ENCODE data around the gene CLIC1. TPM values are rescaled to one million over a fixed set of nuclear protein-coding genes. Genes with fewer than 3 reads are reported as not detected.

The CLIC1 gene
- total RNA-seq, 1 experiment from 2014 or later: 431 TPM

DNA sequence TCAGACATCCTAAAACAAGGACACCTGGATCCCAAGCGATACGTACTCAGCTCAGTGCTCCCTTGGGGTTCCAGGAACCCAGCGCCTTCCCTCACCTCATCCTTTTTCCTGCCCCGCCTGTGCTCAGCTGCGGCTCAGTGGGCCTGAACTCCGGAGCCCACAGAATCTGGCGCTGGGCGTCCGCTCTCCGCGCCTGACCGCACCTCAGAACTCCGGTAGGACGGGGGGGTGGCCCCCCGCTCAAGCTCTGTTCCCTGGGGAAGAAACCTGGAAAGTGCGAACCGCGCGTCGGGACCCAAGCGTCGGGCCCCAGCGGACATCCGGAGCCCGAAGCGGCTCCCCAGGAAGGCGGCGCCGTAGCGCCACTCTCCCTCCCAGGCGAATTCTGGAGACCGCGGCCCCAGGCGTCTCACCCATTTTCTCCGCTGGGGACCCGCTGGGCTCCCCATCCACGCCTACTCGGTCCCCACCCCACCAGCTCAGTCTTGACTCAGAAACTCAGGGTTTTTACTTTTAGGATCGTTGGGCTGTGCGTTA, 55.1 kb downstream of the CLIC1 start:
- POLR2A ChIA-PET (ENCODE audit: low non-redundant PET): interaction anchor here (0.7 to 1.0 kb wide), 2 partner anchors 22 to 135 kb away, joined by 3 read pairs; partner anchors contain the start of genes ABHD16A and ATP6V1G2
- no peaks in the 10 kb centered on the region for H3K27me3 ChIP-seq (replicated peaks; ENCODE audit: insufficient read depth, low read depth, low read length, poor library complexity)
- H3K36me3 ChIP-seq (ENCODE audit: insufficient read depth, low read length, poor library complexity, severe bottlenecking): no peaks in the 10 kb centered on the region
- no peaks in the 10 kb centered on the region for H3K9me3 ChIP-seq (ENCODE audit: low read depth, low read length, poor library complexity, severe bottlenecking)
- intact Hi-C loops (cut with micrococcal nuclease; ENCODE audit: unreplicated experiment): loop anchor here (2.0 to 10.0 kb wide), 2 partner anchors 150 to 274 kb away; partner anchors contain the start of genes NELFE and SKIC2
- H3K4me3 ChIP-seq (ENCODE audit: low read depth, low read length, poor library complexity, severe bottlenecking): peak overlapping the region; percentile 53
- CTCF ChIA-PET: interaction anchor here (0.5 to 0.6 kb wide), 3 partner anchors 30 to 775 kb away, joined by 3 to 4 read pairs (median 3); no protein-coding TSS in a partner anchor
- no peak for TF ChIP-seq EZH2 (IDR thresholded peaks at IDR 0.05; ENCODE audit: borderline replicate concordance, low read depth, low read length, poor library complexity, severe bottlenecking)
- TF ChIP-seq, protein P1, sequence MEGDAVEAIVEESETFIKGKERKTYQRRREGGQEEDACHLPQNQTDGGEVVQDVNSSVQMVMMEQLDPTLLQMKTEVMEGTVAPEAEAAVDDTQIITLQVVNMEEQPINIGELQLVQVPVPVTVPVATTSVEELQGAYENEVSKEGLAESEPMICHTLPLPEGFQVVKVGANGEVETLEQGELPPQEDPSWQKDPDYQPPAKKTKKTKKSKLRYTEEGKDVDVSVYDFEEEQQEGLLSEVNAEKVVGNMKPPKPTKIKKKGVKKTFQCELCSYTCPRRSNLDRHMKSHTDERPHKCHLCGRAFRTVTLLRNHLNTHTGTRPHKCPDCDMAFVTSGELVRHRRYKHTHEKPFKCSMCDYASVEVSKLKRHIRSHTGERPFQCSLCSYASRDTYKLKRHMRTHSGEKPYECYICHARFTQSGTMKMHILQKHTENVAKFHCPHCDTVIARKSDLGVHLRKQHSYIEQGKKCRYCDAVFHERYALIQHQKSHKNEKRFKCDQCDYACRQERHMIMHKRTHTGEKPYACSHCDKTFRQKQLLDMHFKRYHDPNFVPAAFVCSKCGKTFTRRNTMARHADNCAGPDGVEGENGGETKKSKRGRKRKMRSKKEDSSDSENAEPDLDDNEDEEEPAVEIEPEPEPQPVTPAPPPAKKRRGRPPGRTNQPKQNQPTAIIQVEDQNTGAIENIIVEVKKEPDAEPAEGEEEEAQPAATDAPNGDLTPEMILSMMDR (conservative IDR thresholded peaks at IDR 0.05; ENCODE audit: low read depth, low read length): no peak
- BruUV-seq (replicated peaks): no TSS peak
- H3K4me1 ChIP-seq (ENCODE audit: insufficient read depth, low read length, poor library complexity, severe bottlenecking): no peaks in the 10 kb centered on the region
- peak; percentile 75 for DNase-seq (ENCODE audit: low spot score)
- H3K27ac ChIP-seq (ENCODE audit: low read depth, low read length, poor library complexity, severe bottlenecking): peak overlapping the region; percentile 68

Small RNA genes lying within 50 kb of the gene (microRNA-seq; reads per million reads assigned to microRNA genes)
- not detected for gene MIR4646

Other genes starting within 250 kb of the CLIC1 start
- gene MICB, start 238.4 kb downstream of the CLIC1 start, total RNA-seq (2021): 11.1 and 12.7 TPM in 2 replicates
- not detected in 2 replicates for gene MCCD1, start 207.6 kb downstream of the CLIC1 start, total RNA-seq (2021)
- 558 and 594 TPM in 2 replicates for gene DDX39B, start 194.5 kb downstream of the CLIC1 start, total RNA-seq (2021)
- 2.5 and 3.1 TPM in 2 replicates for gene ATP6V1G2, start 189.9 kb downstream of the CLIC1 start, total RNA-seq (2021)
- 15.7 and 17.2 TPM in 2 replicates for gene NFKBIL1, start 188.9 kb downstream of the CLIC1 start, total RNA-seq (2021)
- gene LTA, start 164.2 kb downstream of the CLIC1 start, total RNA-seq (2021): not detected in 2 replicates
- gene TNF, start 161.0 kb downstream of the CLIC1 start, total RNA-seq (2021): 0.17 and 0.42 TPM in 2 replicates
- gene LTB, start 154.1 kb downstream of the CLIC1 start, total RNA-seq (2021): not detected in 2 replicates
- gene LST1, start 150.3 kb downstream of the CLIC1 start, total RNA-seq (2021): not detected in 2 replicates
- not detected in 2 replicates for gene NCR3, start 143.5 kb downstream of the CLIC1 start, total RNA-seq (2021)
- 0.64 and 0.68 TPM in 2 replicates for gene AIF1, start 121.3 kb downstream of the CLIC1 start, total RNA-seq (2021)
- 289 and 313 TPM in 2 replicates for gene PRRC2A, start 115.8 kb downstream of the CLIC1 start, total RNA-seq (2021)
- gene BAG6, start 83.9 kb downstream of the CLIC1 start, total RNA-seq (2021): 391 and 393 TPM in 2 replicates
- 2.5 and 4.8 TPM in 2 replicates for gene APOM, start 80.6 kb downstream of the CLIC1 start, total RNA-seq (2021)
- gene C6orf47, start 75.8 kb downstream of the CLIC1 start, total RNA-seq (2021): 20.1 and 21.3 TPM in 2 replicates
- 27.7 and 32.0 TPM in 2 replicates for gene GPANK1, start 71.5 kb downstream of the CLIC1 start, total RNA-seq (2021)
- gene CSNK2B, start 70.5 kb downstream of the CLIC1 start, total RNA-seq (2021): 252 and 253 TPM in 2 replicates
- 18.9 and 19.4 TPM in 2 replicates for gene LY6G5B, start 66.6 kb downstream of the CLIC1 start, total RNA-seq (2021)
- gene LY6G5C, start 55.5 kb downstream of the CLIC1 start, total RNA-seq (2021): 3.9 and 6.8 TPM in 2 replicates
- 36.3 and 45.6 TPM in 2 replicates for gene ABHD16A, start 33.2 kb downstream of the CLIC1 start, total RNA-seq (2021)
- not detected in 2 replicates for gene LY6G6F, start 29.7 kb downstream of the CLIC1 start, total RNA-seq (2021)
- gene LY6G6D, start 21.2 kb downstream of the CLIC1 start, total RNA-seq (2021): not detected in 2 replicates
- 0.42 and 0.80 TPM in 2 replicates for gene LY6G6C, start 14.8 kb downstream of the CLIC1 start, total RNA-seq (2021)
- not detected in 2 replicates for gene MPIG6B, start 13.2 kb downstream of the CLIC1 start, total RNA-seq (2021)
- 68.2 and 86.7 TPM in 2 replicates for gene DDAH2, start 7.2 kb downstream of the CLIC1 start, total RNA-seq (2021)
- gene MSH5, start 3.5 kb upstream of the CLIC1 start, total RNA-seq (2021): 76.4 and 102 TPM in 2 replicates
- gene SAPCD1, start 26.1 kb upstream of the CLIC1 start, total RNA-seq (2021): 9.9 and 19.9 TPM in 2 replicates
- gene VWA7, start 40.8 kb upstream of the CLIC1 start, total RNA-seq (2021): 2.7 and 2.8 TPM in 2 replicates
- gene VARS1, start 59.2 kb upstream of the CLIC1 start, total RNA-seq (2021): 233 and 247 TPM in 2 replicates
- gene LSM2, start 70.4 kb upstream of the CLIC1 start, total RNA-seq (2021): 99.8 and 104 TPM in 2 replicates
- 1.1 and 1.4 TPM in 2 replicates for gene HSPA1L, start 78.8 kb upstream of the CLIC1 start, total RNA-seq (2021)
- 113 and 129 TPM in 2 replicates for gene HSPA1A, start 79.0 kb upstream of the CLIC1 start, total RNA-seq (2021)
- gene HSPA1B, start 91.2 kb upstream of the CLIC1 start, total RNA-seq (2021): 116 and 131 TPM in 2 replicates
- 28.5 and 34.3 TPM in 2 replicates for gene NEU1, start 126.3 kb upstream of the CLIC1 start, total RNA-seq (2021)
- gene SLC44A4, start 142.5 kb upstream of the CLIC1 start, total RNA-seq (2021): not detected in 2 replicates
- gene EHMT2, start 161.2 kb upstream of the CLIC1 start, total RNA-seq (2021): 117 TPM in 2 replicates
- 21.3 and 25.5 TPM in 2 replicates for gene ZBTB12, start 165.6 kb upstream of the CLIC1 start, total RNA-seq (2021)
- gene C2, start 191.2 kb upstream of the CLIC1 start, total RNA-seq (2021): 0.56 and 1.2 TPM in 2 replicates
- gene CFB, start 209.6 kb upstream of the CLIC1 start, total RNA-seq (2021): 0.32 TPM in 1 of 2 replicates, not detected in the other
- 94.3 and 96.8 TPM in 2 replicates for gene NELFE, start 222.4 kb upstream of the CLIC1 start, total RNA-seq (2021)
- gene SKIC2, start 222.6 kb upstream of the CLIC1 start, total RNA-seq (2021): 64.2 and 71.3 TPM in 2 replicates
- gene DXO, start 235.6 kb upstream of the CLIC1 start, total RNA-seq (2021): 35.6 and 37.2 TPM in 2 replicates
- 4.6 TPM in 2 replicates for gene C4A, start 245.5 kb upstream of the CLIC1 start, total RNA-seq (2021)

Data from A673 (cell line).